GM18505 (cell line): ENCODE measurements around the gene WEE1.

Source experiments
- ATAC-seq: cut with Tn5 transposase; IDR thresholded peaks from one replicate; pipeline ENCODE4 v1.9.1; 2021; ENCODE audit not compliant: unreplicated experiment
- POLR2A ChIP-seq: IDR thresholded peaks from 4 replicates; pipeline ENCODE4 v1.6.1; 2011; ENCODE audit warnings: borderline replicate concordance; ENCODE audit not compliant: insufficient read depth, insufficient read length; ENCODE audit errors: extremely low read depth

Gene WEE1

DNA sequence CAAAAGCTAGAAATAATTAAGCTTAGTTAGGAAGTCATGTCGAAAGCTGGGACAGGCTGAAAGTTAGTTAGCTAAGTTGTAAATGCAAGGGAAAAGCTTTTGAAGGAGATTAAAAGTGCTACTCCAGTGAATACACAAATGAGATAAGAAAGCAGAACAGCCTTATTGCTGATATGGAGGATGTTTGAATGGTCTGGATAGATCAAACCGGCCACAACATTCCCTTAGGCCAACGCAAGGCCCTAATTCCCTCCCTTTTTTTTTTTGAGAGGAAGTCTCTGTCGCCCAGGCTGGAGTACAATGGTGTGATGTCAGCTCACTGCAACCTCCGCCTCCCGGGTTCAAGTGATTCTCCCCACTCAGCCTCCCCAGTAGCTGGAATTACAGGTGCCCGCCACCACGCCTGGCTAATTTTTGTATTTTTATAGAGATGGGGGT is 23.3 kb upstream of the WEE1 start:
- no peak for TF ChIP-seq POLR2A
- ATAC-seq, result no peak

DNA sequence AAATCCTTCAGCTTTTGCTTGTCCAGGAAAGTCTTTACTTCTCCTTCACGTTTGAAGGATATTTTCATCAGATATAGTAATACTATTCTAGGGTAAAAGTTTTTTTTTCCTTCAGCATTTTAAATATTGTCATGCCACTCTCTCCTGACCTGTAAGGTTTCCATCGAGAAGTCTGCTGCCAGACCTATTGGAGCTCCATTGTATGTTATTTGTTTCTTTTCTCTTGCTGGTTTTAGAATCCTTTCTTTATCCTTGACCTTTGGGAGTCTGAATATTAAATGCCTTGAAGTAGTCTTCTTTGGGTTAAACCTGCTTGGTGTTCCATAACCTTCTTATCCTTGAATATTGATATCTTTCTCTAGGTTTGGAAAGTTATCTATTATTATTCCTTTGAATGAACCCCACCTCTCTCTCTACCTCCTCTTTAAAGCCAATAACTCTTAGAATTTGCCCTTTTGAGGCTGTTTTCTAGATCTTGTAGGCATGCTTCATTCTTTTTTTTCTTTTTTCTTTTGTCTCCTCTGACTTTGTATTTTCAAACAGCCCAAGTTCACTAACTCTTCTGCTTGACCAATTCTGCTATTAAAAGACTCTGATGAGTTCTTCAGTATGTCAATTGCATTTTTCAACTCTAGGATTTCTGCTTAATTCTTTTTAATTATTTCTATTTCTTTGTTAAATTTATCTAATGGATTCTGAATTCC is 12.0 kb upstream of the WEE1 start:
- no peak for TF ChIP-seq POLR2A
- ATAC-seq, result no peak

DNA sequence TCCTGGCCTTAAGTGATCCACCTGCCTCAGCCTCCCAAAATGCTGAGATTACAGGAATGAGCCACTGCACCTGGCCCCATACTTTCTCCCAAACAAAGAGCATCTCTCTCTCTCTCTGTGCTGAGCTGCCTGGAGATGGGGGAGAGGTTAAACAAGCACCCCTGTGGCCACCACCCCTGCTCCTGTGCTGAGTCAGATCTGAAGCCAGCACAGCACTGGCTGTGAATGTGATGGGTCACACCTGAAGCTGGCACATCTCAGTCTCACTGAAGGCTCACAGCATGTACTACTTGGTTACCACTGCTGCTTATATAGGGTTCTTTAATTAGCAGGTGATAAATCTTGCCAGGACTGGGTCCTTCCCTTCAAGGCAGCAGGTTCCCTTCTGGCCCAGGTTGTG is 10.8 kb upstream of the WEE1 start:
- ATAC-seq, result no peak
- TF ChIP-seq POLR2A, result no peak

DNA sequence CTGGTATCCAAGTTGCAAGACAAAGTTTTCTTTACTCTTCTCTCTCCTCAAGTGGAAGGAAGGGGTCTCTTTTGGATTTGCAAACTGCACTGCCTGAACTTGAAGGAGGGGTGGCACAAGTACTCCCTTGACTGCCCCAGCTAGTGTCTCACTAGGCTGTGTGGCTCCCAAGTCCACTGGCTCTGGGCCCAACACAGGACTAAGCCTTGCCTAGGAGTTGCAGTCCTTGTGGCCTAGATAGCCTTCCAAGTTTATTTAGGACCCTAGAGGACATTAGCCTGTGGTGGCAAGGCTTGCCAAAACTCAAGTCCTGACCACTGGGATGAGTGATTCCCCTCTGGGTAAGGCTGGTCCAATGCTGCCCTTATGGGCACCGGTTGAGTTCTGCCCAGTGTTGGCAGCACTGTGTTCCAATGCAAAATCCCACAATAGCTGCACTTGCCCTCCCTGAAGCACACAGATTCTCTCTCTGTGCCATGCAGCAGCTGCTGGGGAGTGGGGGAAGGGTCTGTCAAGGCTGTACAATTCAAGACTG is 10.2 kb upstream of the WEE1 start:
- ATAC-seq, result no peak
- no peak for TF ChIP-seq POLR2A

DNA sequence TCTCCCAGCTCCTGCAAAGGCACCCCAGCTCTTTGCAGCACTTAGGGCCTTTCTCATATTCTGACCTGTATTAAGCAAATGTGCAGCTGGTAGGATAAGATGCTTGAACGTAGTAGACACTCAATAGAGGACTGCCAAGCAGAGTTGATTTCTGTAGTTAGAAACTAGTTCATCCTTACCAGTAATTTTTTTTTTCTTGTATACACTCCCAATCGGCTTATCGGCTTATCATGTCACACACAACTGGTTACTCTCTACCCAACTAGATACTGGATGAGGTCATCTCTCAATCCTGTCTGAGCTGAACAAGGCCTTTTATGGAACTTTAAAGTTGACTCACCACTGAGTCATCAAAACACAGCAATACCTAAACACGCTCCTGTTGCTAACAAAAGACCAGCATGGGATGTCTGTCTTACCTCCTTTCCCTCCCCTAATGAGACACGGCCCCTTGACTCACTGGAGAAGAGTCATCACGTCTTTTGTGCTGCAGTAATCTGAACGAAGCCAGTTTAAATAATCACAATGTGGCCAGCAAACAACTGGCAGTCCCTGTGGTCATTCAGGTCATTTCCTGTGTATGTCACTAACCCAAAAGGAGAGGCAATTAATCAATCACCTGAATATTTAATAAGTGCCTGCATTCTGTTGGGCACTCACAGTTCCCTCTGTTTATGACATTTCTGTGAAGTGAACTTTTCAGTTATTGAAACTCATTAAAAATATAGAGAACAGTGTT is 7.5 kb upstream of the WEE1 start:
- no peak for TF ChIP-seq POLR2A
- peak; percentile 82 for ATAC-seq

DNA sequence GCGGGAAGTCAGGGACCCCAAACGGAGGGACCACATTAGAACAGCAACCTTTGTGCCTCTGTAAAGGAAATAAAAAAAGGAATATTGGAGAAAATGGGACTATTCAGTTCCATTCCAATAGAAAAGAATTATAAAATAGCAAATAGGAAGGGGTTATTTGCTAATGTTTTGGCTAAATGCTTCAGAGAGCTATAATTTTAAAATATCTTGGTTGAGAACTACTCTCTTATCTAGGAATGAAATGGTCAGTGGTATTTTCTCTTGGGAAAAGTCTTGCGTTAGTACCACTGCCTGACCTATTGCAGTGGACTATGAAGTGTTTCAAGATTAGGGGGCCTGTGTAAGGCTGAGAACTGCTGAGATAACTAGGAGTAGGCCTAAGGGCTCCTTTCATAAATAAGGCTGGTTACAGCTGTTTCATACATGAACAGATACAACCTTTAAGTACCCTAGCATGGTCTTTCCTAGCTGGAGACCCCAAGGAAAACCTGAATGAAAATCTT is 6.9 kb upstream of the WEE1 start:
- ATAC-seq, result no peak
- no peak for TF ChIP-seq POLR2A

DNA sequence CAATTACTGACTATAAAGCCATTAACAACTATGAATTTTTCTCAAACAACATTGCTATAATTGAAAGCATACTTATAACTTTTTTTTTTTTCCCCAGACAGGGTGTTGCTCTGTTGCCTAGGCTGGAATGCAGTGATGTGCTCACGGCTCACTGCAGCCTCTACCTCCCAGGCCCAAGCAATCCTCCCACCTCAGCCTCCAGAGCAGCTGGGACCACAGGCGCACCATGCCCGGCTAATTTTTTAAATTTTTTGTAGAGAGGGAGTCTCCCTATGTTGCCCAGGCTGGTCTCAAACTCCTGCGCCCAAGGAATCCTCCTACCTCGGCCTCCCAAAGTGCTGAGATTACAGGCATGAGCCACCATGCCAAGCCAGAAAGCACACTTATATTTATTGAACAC is 6.1 kb upstream of the WEE1 start:
- TF ChIP-seq POLR2A, result no peak
- no peak for ATAC-seq

DNA sequence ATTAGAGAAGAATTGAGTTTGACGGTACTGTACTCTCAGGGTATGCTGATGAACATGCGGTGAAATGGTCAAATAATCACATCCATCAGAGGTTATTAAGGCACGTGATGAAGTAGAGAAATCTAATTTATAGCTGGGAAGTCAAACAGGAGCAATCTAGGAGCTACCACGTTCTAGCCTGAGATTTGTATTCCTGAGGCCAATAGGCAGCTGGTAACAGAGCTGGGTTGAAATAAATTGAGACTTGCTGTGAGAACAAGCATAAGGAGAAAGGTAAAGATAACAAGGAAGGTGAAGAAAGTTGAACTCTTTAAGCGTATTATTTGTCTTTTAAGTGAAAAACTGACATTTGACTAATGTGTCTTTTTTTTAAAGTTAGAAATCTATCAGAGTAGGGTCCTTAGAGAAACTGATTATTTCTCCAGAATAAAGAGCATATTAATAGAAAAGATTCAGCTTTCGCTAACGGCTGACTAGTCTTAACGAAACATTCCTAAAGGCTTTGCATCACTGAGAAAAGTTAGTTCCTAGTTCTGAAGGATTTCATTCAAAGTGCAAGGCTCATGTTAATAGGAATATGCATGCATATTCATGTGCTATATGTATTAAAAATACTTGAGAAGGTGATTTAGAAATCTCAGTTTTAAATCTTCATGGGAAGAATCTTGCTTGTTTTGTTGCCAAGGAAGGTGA is 5.2 kb upstream of the WEE1 start:
- no peak for TF ChIP-seq POLR2A
- no peak for ATAC-seq

DNA sequence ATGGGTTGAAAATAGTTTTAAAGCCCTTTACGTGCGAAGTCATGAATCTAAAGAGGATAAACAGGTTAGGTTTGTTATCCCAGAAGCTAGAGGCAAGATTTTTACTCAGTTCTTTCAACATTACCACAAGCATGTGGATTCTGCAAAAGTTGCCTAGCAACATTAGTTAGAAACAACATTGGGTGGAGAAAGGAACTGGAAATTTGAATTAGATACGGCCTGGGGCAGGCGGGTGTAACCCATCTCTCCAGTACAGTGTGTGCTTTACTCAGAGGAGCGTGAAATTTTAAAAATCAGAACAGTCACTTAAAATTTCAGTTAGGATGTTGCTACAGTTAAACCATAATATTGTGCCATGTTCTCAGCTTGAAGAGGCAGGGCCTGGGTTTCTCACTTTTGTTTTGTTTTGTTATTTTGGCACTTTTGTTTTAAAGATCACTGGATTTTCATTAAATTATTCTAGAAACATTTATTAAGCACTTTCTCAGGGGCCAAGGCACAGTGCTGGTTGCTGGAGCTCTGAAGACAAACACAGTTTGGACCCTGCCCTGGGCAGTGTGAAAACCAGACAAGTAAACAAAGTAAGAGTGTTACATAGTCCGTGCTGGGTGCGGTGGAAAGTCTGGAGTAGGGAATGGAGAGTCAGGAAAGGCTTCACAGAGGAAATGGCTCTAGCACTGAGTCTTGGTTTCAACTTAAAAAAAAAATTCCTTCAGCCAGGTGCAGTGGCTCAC is 4.4 kb upstream of the WEE1 start:
- no peak for TF ChIP-seq POLR2A
- no peak for ATAC-seq

DNA sequence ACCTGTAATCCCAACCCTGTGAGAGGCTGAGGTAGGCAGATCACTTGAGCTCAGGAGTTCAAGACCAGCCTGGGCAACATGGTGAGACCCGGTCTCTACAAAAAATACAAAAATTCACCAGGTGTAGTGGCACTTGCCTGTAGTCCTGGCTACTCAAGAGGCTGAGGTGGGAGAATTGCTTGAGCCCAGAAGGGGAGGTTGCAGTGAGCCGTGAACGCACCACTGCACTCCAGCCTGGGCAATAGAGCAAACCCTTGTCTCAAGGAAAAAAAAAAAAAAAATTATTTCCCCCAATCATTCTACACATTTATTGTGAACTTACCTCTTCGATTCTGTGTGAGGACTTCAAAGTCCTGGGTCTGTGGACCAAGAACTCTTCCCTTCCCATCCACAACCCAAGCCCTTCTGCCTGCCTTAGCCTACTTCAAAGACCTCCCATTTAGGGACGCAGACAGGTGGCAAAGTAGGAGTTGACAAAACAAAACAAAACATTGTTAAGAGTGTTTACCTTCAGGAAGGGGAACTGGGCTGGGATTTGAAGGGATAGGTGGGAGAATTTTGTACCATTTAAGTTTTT is 3.8 kb upstream of the WEE1 start:
- ATAC-seq, result no peak
- TF ChIP-seq POLR2A, result no peak

DNA sequence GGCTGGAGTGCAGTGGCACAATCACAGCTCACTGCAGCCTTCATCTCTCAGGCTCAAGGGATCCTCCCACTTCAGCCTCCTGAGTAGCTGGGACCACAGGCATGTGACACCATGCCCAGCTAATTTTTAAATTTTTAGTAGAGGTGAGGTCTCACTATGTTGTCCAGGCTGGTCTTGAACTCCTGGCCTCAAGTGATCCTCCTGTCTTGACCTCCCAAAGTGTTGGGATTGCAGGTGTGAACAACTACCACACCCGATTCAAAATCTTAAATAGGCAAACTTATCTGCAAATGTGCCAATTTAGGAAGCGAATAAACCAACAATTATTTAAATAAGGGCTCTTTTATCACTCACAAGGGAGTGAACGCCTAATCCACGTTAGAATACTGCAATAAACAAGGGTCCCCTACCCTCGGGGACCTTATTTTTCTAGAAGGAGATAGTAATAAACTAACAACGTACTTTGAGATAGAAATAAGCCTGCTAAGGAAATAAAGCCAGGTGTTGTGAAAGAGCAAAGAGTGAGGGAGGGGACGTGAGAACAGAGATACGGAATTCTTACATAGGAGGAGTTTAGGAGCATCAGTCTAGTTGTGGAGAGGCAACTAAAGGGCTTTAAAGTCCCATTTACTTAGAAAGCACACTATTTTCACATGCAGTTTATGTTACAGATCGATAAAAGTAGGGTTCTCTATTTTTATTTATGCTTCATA is 3.0 kb upstream of the WEE1 start:
- ATAC-seq, result no peak
- no peak for TF ChIP-seq POLR2A
